ENCODE data around the gene GCGR.

The GCGR gene

GRCh38 chr17:81849457-81849856 lies 45.5 kb downstream of the GCGR start:
- no peak for DNase-seq (ENCODE audit: low spot score)

GRCh38 chr17:81851423-81851822 lies 47.5 kb downstream of the GCGR start:
- no peak for DNase-seq (ENCODE audit: low spot score)

GRCh38 chr17:81852237-81852636 lies 48.3 kb downstream of the GCGR start:
- no peak for DNase-seq (ENCODE audit: low spot score)

- DNase-seq (ENCODE audit: low spot score) = no peak
These were observed 51.2 kb downstream of the GCGR start for GRCh38 chr17:81854974-81855774.

GRCh38 chr17:81858170-81858966 lies 54.4 kb downstream of the GCGR start:
- DNase-seq (ENCODE audit: low spot score) = no peak

GRCh38 chr17:81858967-81859905 lies 55.3 kb downstream of the GCGR start:
- no peak for DNase-seq (ENCODE audit: low spot score)

GRCh38 chr17:81859906-81860755 lies 56.2 kb downstream of the GCGR start, which contains the start of gene P4HB:
Gene P4HB, minus strand, starts transcription at chr17:81860535. Its CDS starts 64 bp downstream, at chr17:81860471.
- no peak for DNase-seq (ENCODE audit: low spot score)

- peak; percentile 100 for DNase-seq (ENCODE audit: low spot score)
These were observed 57.0 kb downstream of the GCGR start for GRCh38 chr17:81860756-81861568.

- no peak for DNase-seq (ENCODE audit: low spot score)
These were observed 59.2 kb downstream of the GCGR start for GRCh38 chr17:81863123-81863675.

Data from germinal center (tissue), 1 donor.